Measurements from ENCODE around the gene GAA.

GAA gene

GRCh38 chr17:80101946-80102663 is 724 bp downstream of the GAA start:
- no peak for DNase-seq (ENCODE audit: low read depth)
- peak overlapping the region; percentile 85 for H3K4me3 ChIP-seq (ENCODE audit: low read depth, low read length)

GRCh38 chr17:80102664-80103448 is 1.5 kb downstream of the GAA start:
- peak overlapping the region; percentile 85 for H3K4me3 ChIP-seq (ENCODE audit: low read depth, low read length)
- no peak for DNase-seq (ENCODE audit: low read depth)

GRCh38 chr17:80103449-80104085 is 2.2 kb downstream of the GAA start:
- H3K4me3 ChIP-seq (ENCODE audit: low read depth, low read length) = no peak overlapping the region
- DNase-seq (ENCODE audit: low read depth) = no peak

GRCh38 chr17:80104321-80104955 is 3.1 kb downstream of the GAA start:
- H3K4me3 ChIP-seq (ENCODE audit: low read depth, low read length) = no peak overlapping the region
- DNase-seq (ENCODE audit: low read depth) = no peak

- no peak for DNase-seq (ENCODE audit: low read depth)
- no peak overlapping the region for H3K4me3 ChIP-seq (ENCODE audit: low read depth, low read length)
Measured at GRCh38 chr17:80104956-80105375, 3.6 kb downstream of the GAA start.

- no peak overlapping the region for H3K4me3 ChIP-seq (ENCODE audit: low read depth, low read length)
- no peak for DNase-seq (ENCODE audit: low read depth)
Measured at GRCh38 chr17:80105762-80106161, 4.4 kb downstream of the GAA start.

GRCh38 chr17:80106176-80106575 is 4.8 kb downstream of the GAA start:
- no peak for DNase-seq (ENCODE audit: low read depth)
- H3K4me3 ChIP-seq (ENCODE audit: low read depth, low read length) = no peak overlapping the region

GRCh38 chr17:80106751-80107150 is 5.4 kb downstream of the GAA start:
- no peak overlapping the region for H3K4me3 ChIP-seq (ENCODE audit: low read depth, low read length)
- DNase-seq (ENCODE audit: low read depth) = no peak

- DNase-seq (ENCODE audit: low read depth) = no peak
- H3K4me3 ChIP-seq (ENCODE audit: low read depth, low read length) = no peak overlapping the region
Measured at GRCh38 chr17:80107231-80108021, 6.0 kb downstream of the GAA start.

GRCh38 chr17:80108036-80108971 is 6.9 kb downstream of the GAA start:
- no peak overlapping the region for H3K4me3 ChIP-seq (ENCODE audit: low read depth, low read length)
- no peak for DNase-seq (ENCODE audit: low read depth)

- H3K4me3 ChIP-seq (ENCODE audit: low read depth, low read length) = no peak overlapping the region
- DNase-seq (ENCODE audit: low read depth) = no peak
Measured at GRCh38 chr17:80109066-80109660, 7.8 kb downstream of the GAA start.

GRCh38 chr17:80109713-80110446 is 8.5 kb downstream of the GAA start:
- no peak for DNase-seq (ENCODE audit: low read depth)
- H3K4me3 ChIP-seq (ENCODE audit: low read depth, low read length) = no peak overlapping the region

- DNase-seq (ENCODE audit: low read depth) = no peak
- no peak overlapping the region for H3K4me3 ChIP-seq (ENCODE audit: low read depth, low read length)
Measured at GRCh38 chr17:80110447-80110812, 9.0 kb downstream of the GAA start.

GRCh38 chr17:80110927-80111701 is 9.7 kb downstream of the GAA start:
- no peak for DNase-seq (ENCODE audit: low read depth)
- H3K4me3 ChIP-seq (ENCODE audit: low read depth, low read length) = no peak overlapping the region

GRCh38 chr17:80111702-80112470 is 10.5 kb downstream of the GAA start:
- DNase-seq (ENCODE audit: low read depth) = no peak

GRCh38 chr17:80112471-80113032 is 11.2 kb downstream of the GAA start:
- H3K4me3 ChIP-seq (ENCODE audit: low read depth, low read length) = no peak overlapping the region
- no peak for DNase-seq (ENCODE audit: low read depth)

More at GRCh38 chr17:80111702-80112470, 10.5 kb downstream of the GAA start:
- no peak overlapping the region for H3K4me3 ChIP-seq (ENCODE audit: low read depth, low read length)

Measured in skeletal muscle cell (primary cell).